HL-60 (cell line): Measurements from ENCODE around the gene NFAM1.

ENCODE experiments used
- DNase-seq, 2 experiments: peaks; one replicate each; pipeline ENCODE4 v3.0.0-alpha.2; 2010 to 2020; ENCODE audit warnings: low read depth in 1 of 2, low spot score in 1 of 2
- H3K27ac ChIP-seq: fragments of 250-450 bp; sonication (Bioruptor Pico); replicated peaks from 2 replicates; pipeline ENCODE4 v1.5.1; 2020; ENCODE audit warnings: mild to moderate bottlenecking, moderate library complexity
- H3K27me3 ChIP-seq: fragments of 250-450 bp; sonication (Bioruptor Pico); 2 replicates; pipeline ENCODE4 v1.5.1; 2021; ENCODE audit warnings: mild to moderate bottlenecking, moderate library complexity; ENCODE audit not compliant: insufficient read depth, poor library complexity, severe bottlenecking
- H3K4me3 ChIP-seq: replicated peaks from 2 replicates; pipeline ENCODE4 v1.5.1; 2011; ENCODE audit warnings: mild to moderate bottlenecking, control low read depth, low read length; ENCODE audit not compliant: insufficient read depth
- CTCF ChIP-seq: IDR thresholded peaks from one replicate; pipeline ENCODE4 v1.5.1; 2011; ENCODE audit warnings: low read length, control low read depth, inconsistent platforms; ENCODE audit not compliant: insufficient read depth
- GABPA ChIP-seq: IDR thresholded peaks from 2 replicates; pipeline ENCODE4 v1.6.1; 2012; ENCODE audit warnings: low read depth
- POLR2AphosphoS5 ChIP-seq: IDR thresholded peaks from 2 replicates; pipeline ENCODE4 v1.6.1; 2012; ENCODE audit warnings: low read depth
- REST ChIP-seq: IDR thresholded peaks from 2 replicates; pipeline ENCODE4 v1.6.1; 2012; ENCODE audit warnings: low read depth; ENCODE audit not compliant: insufficient replicate concordance
- SPI1 ChIP-seq: IDR thresholded peaks from 2 replicates; pipeline ENCODE4 v1.6.1; 2012; ENCODE audit warnings: low read depth, mild to moderate bottlenecking, borderline replicate concordance

NFAM1 gene

GRCh38 chr22:42451499-42452145 is 19.4 kb upstream of the NFAM1 start:
- peaks cover 4% of the 10 kb centered on the region for H3K27me3 ChIP-seq
- no peak overlapping the region for H3K4me3 ChIP-seq
- TF ChIP-seq CTCF (no peak), POLR2AphosphoS5 (no peak), GABPA (no peak), REST (no peak), SPI1 (no peak)
- H3K27ac ChIP-seq = no peak overlapping the region
- no peak for DNase-seq

GRCh38 chr22:42450862-42451261 is 18.7 kb upstream of the NFAM1 start:
- Histone ChIP-seq H3K27me3 (peaks cover 4% of the 10 kb centered on the region), H3K4me3 (no peak overlapping the region), H3K27ac (no peak overlapping the region)
- no peak for TF ChIP-seq SPI1
- TF ChIP-seq POLR2AphosphoS5 = no peak
- TF ChIP-seq REST = no peak
- no peak for TF ChIP-seq CTCF
- no peak for DNase-seq

- no peak for DNase-seq
- no peak for TF ChIP-seq SPI1
- no peak for TF ChIP-seq REST
- no peak for TF ChIP-seq CTCF
- TF ChIP-seq POLR2AphosphoS5 = no peak
- TF ChIP-seq GABPA = no peak
- H3K27me3 ChIP-seq = peaks cover 2% of the 10 kb centered on the region
- no peak overlapping the region for H3K4me3 ChIP-seq
- no peak overlapping the region for H3K27ac ChIP-seq
Measured at GRCh38 chr22:42446151-42446550, 13.9 kb upstream of the NFAM1 start.
